H7 (cell line): ENCODE measurements around the gene CERS5. TPM values are rescaled to one million over a fixed set of nuclear protein-coding genes. Genes with fewer than 3 reads are reported as not detected.
"Not testable (repeated sequence)": the region's sequence is repeated elsewhere in the genome, so short reads cannot be mapped to it uniquely, and the experiment has no call there.

Experiments used
- DNase-seq: peaks from one replicate; pipeline ENCODE4 v3.0.0; 2012
- H3K27me3 ChIP-seq: 2 replicates; pipeline ENCODE4 v1.6.0; 2011; ENCODE audit warnings: mild to moderate bottlenecking, low read length; ENCODE audit not compliant: control insufficient read depth, insufficient read depth
- H3K36me3 ChIP-seq: replicated peaks from 2 replicates; pipeline ENCODE4 v1.5.1; 2011; ENCODE audit warnings: low read length; ENCODE audit not compliant: control insufficient read depth, insufficient read depth
- H3K4me3 ChIP-seq: 2 replicates; pipeline ENCODE4 v1.5.1; 2011; ENCODE audit warnings: low read depth, mild to moderate bottlenecking, control low read depth, low read length, moderate library complexity; ENCODE audit not compliant: insufficient read depth
- total RNA-seq: library from RNA; depleted of rRNA; stranded (reverse); fragments of >200 nt; shearing (Covaris generic); gene quantifications from 2 replicates; pipeline ENCODE4 v1.2.3, GENCODE V29; 2014

CERS5 gene
- total RNA-seq, 1 experiment from 2014 or later = 24.6 TPM

- Histone ChIP-seq H3K36me3 (peaks cover 11% of the 10 kb centered on the region), H3K4me3 (no peak overlapping the region), H3K27me3 (no peaks in the 10 kb centered on the region)
- peak; percentile 72 for DNase-seq
Observed at GRCh38 chr12:50174971-50175715, 8.0 kb upstream of the CERS5 start.

- Histone ChIP-seq H3K27me3 (no peaks in the 10 kb centered on the region), H3K4me3 (peak overlapping the region; percentile 92), H3K36me3 (no peaks in the 10 kb centered on the region)
- no peak for DNase-seq
Observed at GRCh38 chr12:50166799-50167048, 445 bp downstream of the CERS5 start.

- H3K27me3 ChIP-seq = no peaks in the 10 kb centered on the region
- no peak for DNase-seq
- H3K36me3 ChIP-seq = no peaks in the 10 kb centered on the region; the same call in 1 of the 2 replicates
- no peak overlapping the region for H3K4me3 ChIP-seq
Observed at GRCh38 chr12:50164963-50165362, 2.2 kb downstream of the CERS5 start.

- H3K36me3 ChIP-seq = no peaks in the 10 kb centered on the region; the same call in 1 of the 2 replicates
- DNase-seq = no peak
- H3K4me3 ChIP-seq = no peak overlapping the region
- H3K27me3 ChIP-seq = no peaks in the 10 kb centered on the region
Observed at GRCh38 chr12:50162230-50162629, 4.9 kb downstream of the CERS5 start.

GRCh38 chr12:50160643-50161042, 6.5 kb downstream of the CERS5 start:
- Histone ChIP-seq H3K27me3 (no peaks in the 10 kb centered on the region), H3K36me3 (no peaks in the 10 kb centered on the region; the same call in 1 of the 2 replicates), H3K4me3 (no peak overlapping the region)
- DNase-seq = no peak

GRCh38 chr12:50157259-50157658, 9.9 kb downstream of the CERS5 start:
- no peaks in the 10 kb centered on the region for H3K27me3 ChIP-seq
- H3K36me3 ChIP-seq = no peaks in the 10 kb centered on the region; the same call in 1 of the 2 replicates
- H3K4me3 ChIP-seq = no peak overlapping the region
- no peak for DNase-seq

GRCh38 chr12:50156641-50157040, 10.5 kb downstream of the CERS5 start:
- no peak for DNase-seq
- no peaks in the 10 kb centered on the region; the same call in 1 of the 2 replicates for H3K36me3 ChIP-seq
- no peaks in the 10 kb centered on the region for H3K27me3 ChIP-seq
- no peak overlapping the region for H3K4me3 ChIP-seq

- not testable (repeated sequence) for H3K4me3 ChIP-seq, DNase-seq, H3K36me3 ChIP-seq, H3K27me3 ChIP-seq
Observed at GRCh38 chr12:50154947-50155346, 12.2 kb downstream of the CERS5 start.

- no peaks in the 10 kb centered on the region for H3K36me3 ChIP-seq
- no peak overlapping the region for H3K4me3 ChIP-seq
- no peaks in the 10 kb centered on the region for H3K27me3 ChIP-seq
- no peak for DNase-seq
Observed at GRCh38 chr12:50151047-50151687, 16.0 kb downstream of the CERS5 start.

- no peaks in the 10 kb centered on the region; the same call in 1 of the 2 replicates for H3K36me3 ChIP-seq
- no peak overlapping the region for H3K4me3 ChIP-seq
- DNase-seq = no peak
- no peaks in the 10 kb centered on the region for H3K27me3 ChIP-seq
Observed at GRCh38 chr12:50149311-50149710, 17.9 kb downstream of the CERS5 start.

GRCh38 chr12:50148011-50148410, 19.2 kb downstream of the CERS5 start:
- not testable (repeated sequence) for H3K4me3 ChIP-seq, DNase-seq, H3K36me3 ChIP-seq, H3K27me3 ChIP-seq

GRCh38 chr12:50147281-50147680, 19.9 kb downstream of the CERS5 start:
- H3K36me3 ChIP-seq = no peaks in the 10 kb centered on the region; the same call in 1 of the 2 replicates
- no peak for DNase-seq

GRCh38 chr12:50145439-50145838, 21.7 kb downstream of the CERS5 start:
- H3K27me3 ChIP-seq = no peaks in the 10 kb centered on the region
- DNase-seq = no peak
- H3K4me3 ChIP-seq = no peak overlapping the region
- peaks cover 3% of the 10 kb centered on the region for H3K36me3 ChIP-seq

More at GRCh38 chr12:50147281-50147680, 19.9 kb downstream of the CERS5 start:
- Histone ChIP-seq H3K27me3 (no peaks in the 10 kb centered on the region), H3K4me3 (no peak overlapping the region)

GRCh38 chr12:50142993-50143392, 24.2 kb downstream of the CERS5 start:
- Histone ChIP-seq H3K36me3 (peaks cover 8% of the 10 kb centered on the region), H3K27me3 (no peaks in the 10 kb centered on the region), H3K4me3 (no peak overlapping the region)
- no peak for DNase-seq

GRCh38 chr12:50132505-50133135, 34.5 kb downstream of the CERS5 start:
- peaks cover 40% of the 10 kb centered on the region for H3K36me3 ChIP-seq
- DNase-seq = peak; percentile 47
- no peaks in the 10 kb centered on the region for H3K27me3 ChIP-seq
- H3K4me3 ChIP-seq = no peak overlapping the region
